GM12873 (cell line): ENCODE results near the gene GYPC.

Experiments used
- TF ChIP-seq, protein P1 (sequence below): IDR thresholded peaks from 2 replicates; pipeline ENCODE4 v1.5.1; 2012; ENCODE audit warnings: low read depth, mild to moderate bottlenecking, moderate library complexity, low read length, control low read depth; ENCODE audit not compliant: insufficient read depth; ENCODE audit errors: missing control alignments

GYPC gene

DNA sequence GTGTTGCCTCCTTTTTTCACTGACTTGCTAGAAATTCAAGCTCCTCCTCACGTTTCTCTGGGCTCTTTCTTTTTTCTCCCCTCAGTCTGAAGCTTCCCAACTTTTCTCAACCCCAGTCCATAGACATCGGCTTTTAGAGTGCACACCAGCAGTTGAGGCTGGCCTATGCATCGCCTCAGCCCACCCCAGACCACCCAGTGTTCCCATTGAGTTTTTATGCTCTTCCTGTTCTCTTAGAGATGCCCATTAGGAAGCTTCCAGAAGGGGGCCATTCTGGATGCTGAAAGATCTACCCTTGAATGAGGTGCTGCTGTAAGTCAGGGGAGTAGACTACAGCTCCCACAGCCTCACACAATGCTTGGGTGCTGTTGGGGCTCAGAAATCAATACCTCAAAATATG is 12.0 kb upstream of the GYPC start:
- TF ChIP-seq, protein P1, sequence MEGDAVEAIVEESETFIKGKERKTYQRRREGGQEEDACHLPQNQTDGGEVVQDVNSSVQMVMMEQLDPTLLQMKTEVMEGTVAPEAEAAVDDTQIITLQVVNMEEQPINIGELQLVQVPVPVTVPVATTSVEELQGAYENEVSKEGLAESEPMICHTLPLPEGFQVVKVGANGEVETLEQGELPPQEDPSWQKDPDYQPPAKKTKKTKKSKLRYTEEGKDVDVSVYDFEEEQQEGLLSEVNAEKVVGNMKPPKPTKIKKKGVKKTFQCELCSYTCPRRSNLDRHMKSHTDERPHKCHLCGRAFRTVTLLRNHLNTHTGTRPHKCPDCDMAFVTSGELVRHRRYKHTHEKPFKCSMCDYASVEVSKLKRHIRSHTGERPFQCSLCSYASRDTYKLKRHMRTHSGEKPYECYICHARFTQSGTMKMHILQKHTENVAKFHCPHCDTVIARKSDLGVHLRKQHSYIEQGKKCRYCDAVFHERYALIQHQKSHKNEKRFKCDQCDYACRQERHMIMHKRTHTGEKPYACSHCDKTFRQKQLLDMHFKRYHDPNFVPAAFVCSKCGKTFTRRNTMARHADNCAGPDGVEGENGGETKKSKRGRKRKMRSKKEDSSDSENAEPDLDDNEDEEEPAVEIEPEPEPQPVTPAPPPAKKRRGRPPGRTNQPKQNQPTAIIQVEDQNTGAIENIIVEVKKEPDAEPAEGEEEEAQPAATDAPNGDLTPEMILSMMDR, result no peak

DNA sequence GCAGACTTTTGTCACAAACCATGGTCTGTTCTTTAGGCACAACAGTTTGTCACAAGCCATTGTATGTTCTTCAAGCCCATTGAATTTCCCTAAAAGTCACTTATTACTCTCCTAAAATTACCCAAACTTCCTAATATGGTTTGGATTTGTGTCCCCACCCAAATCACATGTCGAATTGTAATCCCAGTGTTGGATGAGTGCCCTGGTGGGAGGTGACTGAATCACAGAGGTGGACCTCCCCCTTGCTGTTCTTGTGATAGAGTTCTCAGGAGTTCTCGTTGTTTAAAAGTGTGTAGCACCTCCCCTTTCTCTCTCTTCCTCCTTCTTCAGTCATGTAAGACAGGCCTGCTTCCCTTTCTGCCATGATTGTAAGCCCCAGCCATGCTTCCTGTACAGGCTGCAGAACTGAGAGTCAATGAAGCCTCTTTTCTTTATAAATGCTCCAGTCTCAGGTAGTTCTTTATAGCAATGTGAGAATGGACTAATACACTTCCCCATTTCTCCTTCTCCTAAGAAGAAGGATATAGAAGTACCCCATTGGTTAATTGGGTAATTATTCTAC is 11.2 kb upstream of the GYPC start:
- TF ChIP-seq, protein P1, result no peak

DNA sequence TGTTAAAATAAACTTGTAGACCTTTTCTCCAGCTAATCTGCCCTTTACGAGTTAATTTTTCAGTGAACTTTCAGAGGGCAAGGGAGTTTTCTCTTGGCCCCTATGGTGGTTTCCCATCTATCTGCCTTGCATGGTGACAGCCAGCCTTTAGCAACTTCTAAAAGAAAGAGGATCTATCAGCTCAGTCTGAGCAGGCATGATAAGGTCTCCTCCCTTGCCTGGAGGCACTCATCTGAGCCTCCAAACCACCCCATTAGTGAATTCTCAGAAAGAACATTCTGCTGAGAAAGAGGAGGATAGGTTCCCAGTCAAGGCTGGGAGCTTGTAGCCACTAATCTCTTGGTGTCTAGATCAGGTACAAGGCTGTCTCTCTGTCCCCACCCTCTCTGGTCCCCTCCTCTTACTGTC is 10.7 kb upstream of the GYPC start:
- TF ChIP-seq, protein P1, result no peak

DNA sequence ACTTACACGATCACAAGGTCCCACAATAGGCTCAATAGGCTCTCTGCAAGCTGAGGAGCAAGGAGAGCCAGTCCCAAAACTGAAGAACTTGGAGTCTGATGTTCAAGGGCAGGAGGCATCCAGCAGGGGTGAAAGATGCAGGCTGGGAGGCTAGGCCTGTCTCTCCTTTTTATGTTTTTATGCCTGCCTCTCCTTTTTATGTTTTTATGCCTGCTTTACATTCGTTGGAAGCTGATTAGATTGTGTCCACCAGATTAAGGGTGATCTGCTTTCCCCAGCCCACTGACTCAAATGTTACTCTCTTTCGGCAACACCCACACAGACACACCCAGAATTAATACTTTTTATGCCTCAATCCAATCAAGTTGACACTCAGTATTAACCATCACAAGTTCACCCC is 9.9 kb upstream of the GYPC start:
- TF ChIP-seq, protein P1, result no peak

DNA sequence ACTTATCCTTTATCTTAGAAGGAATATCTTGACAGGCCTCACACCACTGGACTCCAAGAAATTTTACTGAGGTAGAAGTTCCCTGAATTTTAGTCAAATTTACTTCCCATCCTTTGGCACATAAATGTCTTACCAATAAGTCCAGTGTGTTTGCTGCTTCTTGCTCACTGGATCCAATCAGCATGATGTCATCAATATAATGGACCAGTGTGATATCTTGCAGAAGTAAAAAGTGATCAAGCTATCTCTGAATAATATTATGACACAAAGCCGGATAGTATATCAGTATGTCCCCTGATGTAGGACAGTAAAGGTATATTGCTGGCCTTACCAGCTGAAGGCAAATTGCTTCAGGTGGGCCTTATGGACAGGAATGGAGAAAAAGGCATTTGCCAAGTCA is 6.9 kb upstream of the GYPC start:
- TF ChIP-seq, protein P1, result no peak

DNA sequence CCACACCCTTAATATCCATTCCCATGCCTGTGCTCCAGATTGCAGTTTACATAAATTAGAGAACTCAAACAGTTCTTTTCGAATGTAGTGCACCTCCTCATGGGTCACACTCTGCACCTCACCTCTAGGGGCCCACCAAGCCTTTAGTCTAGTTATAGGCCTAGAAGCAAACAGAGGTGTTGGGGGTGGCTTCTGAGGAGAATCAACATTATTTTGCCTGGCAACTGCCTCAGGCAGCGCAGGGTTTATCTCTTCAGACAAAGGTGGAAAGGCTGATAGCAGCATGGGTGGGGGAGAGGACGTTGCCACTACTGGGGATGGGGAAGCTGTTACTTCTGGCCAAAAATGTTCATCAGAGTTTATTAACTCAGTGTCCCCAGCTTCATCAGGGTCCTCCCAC is 5.0 kb upstream of the GYPC start:
- TF ChIP-seq, protein P1, result no peak

DNA sequence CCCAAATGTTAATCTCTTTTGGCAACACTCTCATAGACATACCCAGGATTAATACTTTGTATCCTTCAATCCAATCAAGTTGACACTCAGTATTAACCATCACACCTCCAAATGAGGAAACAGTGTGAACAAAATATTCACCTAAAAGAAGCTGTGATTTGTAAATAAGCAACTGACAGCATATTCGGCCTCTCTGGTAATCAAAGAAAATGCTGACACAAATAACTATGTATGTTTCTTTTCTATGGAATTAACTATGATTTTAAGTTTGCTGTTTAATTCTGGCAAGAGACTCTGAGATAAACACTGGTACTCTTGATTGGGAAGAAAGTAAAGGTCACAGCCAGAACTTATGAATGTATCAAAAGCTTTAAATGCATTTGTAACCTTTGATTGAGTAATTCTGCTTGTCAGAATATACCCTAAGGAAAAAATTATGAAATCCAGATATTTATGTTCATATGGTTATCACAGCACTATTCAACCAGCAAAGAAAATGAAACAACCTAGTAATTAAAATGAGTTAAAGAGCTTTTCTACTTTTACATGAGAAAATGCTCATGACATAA is 3.6 kb upstream of the GYPC start:
- TF ChIP-seq, protein P1, result no peak

DNA sequence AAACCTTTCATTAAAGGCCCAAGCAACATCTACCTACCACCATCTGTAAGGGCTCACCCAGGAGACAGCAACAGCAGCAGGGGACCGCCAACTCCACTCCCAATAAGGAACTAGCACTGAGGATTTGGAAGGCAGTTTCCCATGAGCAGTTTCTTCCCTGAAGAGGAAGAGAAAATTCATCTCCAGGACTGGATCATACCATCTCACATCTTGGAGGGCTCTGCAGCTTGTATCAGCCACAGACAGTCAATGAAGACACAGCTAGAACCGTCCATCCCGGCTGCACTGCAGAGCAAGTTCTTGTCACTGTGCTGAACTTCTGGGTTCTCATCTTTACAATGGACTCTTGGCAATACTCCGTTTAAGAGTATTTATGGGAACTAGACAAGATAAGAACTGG is 2.8 kb upstream of the GYPC start:
- TF ChIP-seq, protein P1, result no peak
